ENCODE data around the gene WRNIP1.
A peak's percentile ranks its signal among the peaks of the same experiment; 100 is the strongest.
"Not testable (repeated sequence)": the region's sequence is repeated elsewhere in the genome, so short reads cannot be mapped to it uniquely, and the experiment has no call there.

WRNIP1 gene

DNA sequence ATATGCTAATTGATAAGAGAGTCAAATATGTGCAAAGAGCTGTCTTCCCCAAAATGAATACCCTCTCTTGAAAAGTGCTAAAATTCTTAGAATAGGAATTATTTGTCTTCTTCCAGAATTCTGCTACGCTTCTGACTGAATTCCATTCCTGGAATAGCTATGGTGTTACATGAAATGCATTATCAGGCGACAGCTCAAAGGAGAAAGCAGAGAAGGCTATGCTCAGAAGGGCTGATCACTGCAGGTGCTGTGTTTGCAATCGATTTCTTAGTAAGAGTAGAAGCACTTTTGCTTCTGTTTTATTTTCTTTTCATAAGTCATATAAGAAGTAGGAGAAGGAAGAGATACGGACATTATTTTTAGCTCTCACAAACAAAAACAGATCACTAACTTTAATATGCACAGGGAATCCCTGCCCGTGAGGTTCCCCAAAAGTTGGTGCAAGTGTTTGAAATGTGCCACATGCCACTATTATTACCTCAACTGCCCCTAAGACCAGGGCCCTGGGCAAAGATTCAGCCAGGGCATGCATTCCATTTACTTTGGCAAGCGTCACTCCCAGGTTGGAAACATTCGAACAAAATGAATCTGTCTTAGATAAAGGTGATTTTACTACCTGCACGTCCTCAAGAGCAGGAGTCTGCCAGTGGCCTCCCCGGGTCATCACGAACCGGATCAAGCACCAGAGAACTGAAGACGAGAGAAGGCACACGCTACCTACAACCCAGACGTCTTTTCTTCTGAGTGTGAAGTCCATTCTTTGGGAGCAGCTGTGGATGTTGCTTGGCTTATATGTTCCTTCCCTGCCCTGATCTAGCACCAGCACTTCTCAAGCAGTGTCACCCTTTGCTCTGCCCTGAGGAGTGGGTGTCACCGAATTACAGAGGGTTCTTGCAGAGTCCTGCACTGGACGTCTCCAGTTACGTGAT, 21.6 kb upstream of the WRNIP1 start:
- no peak for DNase-seq

DNA sequence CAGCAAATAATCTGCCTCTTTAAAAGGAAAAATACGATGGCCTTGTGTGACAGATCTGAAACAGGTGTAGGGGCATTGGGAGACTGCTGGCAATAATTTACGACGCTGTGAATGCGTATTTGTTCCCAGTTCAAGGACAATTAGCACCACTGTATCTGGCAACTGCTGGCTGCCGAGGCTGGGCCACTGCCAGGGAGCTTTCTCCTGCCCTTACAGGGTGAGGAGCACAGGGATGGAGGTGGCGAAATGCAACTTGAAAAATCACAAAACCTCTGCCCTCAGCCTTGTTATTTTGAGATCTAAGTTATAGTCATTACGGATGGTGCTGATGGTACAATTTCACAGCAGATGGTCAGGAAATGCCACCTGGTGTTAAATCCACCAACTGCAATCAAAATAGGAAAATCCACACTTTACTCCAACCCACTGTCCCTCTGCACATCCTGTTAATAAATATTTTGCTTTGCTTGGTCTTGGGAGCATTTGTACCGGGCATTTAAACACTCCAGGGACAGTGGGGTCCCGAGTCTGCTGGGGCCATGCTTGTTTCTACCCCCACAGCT, 20.9 kb upstream of the WRNIP1 start:
- DNase-seq = no peak

DNA sequence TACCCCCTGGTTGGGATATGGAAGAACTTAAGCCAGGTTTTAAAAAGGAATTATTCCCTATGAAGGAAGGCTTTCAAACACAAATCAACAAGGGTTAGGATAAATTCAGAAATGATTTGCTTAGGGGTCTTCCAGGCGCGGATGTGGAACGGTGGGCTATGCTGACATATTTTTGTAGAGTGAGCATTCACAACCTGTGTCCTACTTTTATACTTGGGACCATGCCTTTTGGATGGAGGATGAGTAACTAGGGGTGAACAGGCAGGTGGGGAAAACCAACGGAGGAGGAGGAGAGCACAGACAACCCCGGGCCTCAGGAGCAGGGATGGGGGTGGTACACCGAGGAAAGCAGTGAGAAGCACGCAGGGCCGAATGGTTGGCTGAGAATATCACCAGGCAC, 20.4 kb upstream of the WRNIP1 start:
- DNase-seq = no peak

DNA sequence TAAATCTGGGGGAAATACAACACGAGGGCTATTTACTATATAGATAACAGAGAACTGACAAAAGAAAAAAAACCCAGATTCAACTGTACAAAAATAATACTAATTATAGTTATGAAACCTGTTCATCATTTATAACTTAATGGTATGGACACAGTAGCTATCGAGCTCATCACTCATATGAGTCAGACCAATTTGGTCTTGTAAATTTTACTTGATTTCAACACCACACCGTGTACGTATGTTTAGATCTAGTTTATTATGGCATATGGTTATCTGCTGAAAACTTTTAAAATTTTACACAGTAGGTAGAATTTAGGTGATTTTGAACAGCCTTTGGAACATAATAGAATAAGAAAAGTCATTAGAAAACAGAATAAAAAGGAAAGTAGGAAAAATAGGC, 19.9 kb upstream of the WRNIP1 start:
- DNase-seq = no peak

DNA sequence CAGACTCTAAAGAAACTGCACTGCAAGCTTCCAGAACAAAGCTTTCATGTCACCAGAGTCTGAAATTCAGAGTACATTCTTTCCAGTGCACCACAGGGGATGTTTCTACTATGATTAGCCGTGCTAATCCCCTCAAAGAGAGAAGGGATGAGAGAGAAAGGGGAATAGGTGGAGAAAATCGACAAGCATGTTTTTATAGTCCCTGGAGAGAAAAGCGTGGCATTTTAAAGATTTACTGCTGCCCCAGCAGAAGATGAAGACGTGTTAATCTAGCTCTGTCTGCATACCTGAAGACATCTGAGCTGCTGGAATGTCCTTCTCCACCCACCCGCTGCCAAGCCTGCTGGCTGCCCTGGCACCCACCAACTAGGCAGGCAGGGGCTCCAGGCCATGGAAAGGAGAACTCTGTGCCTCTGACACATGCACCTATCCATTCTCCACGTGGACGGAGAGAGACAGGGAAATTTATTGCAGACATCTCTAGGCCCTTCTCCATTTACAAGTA, 18.6 kb upstream of the WRNIP1 start:
- no peak for DNase-seq

DNA sequence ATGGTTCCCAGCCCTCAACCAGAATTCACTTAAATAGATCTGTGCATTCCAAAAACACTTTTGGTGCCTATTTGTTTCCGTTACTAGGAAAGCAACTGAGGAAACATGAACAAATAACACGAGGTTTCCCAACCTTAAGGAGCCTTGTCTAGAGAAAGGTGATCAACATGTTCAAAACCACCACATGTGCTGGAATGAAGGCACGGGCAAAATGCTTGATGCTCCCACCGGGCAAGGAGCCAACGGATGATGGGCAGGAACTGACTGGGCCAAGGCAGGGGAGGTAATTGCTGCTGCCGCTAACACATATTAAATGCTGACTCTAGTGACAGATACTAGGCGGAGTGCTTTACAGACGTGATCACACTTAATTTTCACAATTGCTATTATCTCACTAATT, 17.0 kb upstream of the WRNIP1 start:
- no peak for DNase-seq

DNA sequence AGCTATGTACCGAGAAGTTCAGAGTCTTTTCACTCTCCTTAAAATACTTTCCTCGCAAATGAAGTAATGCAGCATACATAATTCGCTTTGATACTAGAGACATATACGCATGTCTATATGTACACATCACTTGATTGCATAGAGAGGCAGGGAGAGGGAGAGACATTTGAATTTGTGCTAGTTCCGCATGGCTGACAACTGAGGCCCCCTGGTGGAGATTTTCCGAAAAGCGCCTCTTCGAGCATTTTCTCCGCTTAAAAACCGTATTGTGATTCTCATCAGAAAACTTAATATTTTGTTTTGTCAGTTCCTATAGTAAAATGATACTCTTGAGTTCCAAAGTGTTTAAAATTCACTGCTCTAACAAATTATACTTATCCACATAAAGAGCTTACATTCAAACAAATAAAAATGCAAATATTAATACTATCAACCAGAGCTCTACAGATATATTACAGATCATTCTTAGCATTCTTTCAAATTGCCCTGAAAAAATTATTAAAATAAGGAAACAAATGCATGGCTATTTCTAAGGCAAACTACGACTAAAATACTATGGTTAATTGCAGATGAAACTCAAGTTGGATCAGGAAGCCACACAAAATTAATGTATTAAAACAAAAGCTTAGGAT, 15.1 kb upstream of the WRNIP1 start:
- DNase-seq = peak; percentile 72

DNA sequence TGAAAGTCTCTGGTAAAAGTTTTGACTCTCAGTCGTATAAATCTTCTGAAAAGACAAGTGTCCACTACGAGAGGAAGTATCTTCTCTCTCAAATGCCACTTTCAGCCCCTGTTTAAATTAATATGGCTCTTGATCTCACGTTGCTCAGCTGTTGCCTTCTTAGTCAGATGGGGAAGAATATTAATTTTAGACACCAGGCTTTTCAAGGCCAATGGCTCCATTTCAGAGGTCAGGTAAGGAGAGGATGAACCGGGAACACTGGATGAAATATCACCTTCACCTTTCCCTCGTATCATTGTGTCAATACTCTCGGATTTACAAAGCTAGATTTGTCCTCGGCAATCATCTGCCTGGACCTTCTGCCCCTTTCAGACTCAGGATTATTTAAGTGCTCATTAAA, 14.4 kb upstream of the WRNIP1 start, which contains the start of gene MYLK4:
TSS of gene MYLK4 (minus strand) at position 91 of the 400 bp plus-strand sequence. CDS start 1,628 bp downstream, outside the sequence.
- DNase-seq = no peak

DNA sequence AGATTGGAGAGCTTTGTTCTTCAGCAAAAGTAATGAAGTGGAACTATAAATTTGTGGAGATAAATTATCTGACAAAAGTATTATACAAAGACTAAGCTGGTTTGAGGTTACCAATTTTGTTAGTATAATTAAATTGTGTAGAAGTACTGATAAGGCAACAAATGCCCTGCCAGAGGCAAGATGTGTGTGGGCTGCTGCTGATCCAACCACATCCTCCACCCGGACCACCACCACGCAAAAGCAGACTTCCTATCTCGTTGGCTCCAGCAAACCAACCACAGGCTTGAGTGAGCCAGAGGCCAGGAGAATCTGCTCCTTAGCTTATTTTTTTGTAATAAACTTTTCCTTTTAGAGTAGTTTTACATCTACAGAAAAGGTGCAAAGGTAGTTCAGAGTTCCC, 13.3 kb upstream of the WRNIP1 start:
- no peak for DNase-seq

DNA sequence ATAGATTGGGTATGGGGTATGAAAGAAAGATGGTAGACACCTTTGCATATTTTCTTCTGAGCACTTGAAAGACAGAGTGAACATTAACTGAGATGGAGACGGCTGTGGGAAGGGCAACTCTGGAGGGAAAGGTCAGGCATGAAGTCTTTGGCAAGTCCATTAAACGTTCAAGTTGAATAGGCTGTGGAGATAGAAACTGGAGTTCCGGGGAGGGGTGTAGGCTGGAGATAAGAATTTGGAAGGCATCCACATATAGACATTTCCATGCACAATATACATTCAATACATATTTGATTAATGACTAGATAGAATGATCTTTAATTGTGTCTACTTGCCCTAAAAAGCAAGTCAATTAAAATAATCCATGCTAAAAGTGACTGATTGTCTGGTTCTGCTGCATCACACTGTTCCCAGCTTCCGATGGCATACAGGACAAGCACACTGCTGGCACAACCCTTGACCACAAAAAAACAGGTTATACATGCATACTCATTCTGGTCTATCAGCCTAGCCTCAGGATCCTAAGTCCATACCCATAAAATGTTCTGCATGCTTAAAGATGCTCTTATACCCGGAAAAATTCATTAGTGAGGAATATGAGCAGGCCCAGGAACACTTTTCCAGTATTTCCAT, 12.6 kb upstream of the WRNIP1 start:
- DNase-seq = no peak

DNA sequence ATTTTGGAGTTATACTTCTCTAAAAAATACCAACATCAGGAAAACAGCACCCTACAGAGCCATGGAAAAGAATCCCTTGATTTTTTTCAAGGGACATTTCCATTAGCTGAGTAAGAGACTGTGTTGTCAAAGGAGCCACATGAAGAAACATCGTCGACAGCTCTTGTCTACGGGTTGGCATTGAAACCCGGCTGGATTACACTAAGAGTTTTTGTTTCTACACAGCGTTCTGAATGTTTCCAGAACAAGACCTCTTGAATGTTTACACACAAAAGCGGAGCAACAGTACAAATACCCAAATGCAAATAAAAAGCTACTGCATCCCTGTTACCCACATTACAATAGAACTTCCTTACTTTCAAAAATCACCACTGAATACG, 12.1 kb upstream of the WRNIP1 start:
- no peak for DNase-seq

DNA sequence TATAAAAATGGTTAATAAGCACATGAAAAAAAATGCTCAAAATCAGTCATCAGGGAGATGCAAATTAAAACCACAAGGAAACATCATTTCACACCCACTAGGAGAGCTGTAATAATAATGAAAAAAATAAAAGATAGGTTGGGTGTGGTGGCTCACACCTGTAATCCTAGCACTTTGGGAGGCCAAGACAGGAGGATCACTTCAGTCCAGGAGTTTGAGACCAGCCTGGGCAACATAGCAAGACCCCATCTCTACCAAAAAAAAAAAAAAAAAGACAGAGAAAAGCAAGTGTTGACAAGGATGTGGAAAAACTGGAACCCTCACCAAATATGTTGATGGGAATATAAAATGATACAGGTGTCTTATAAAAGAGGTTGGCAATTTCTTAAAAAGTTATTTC, 11.4 kb upstream of the WRNIP1 start:
- no peak for DNase-seq

DNA sequence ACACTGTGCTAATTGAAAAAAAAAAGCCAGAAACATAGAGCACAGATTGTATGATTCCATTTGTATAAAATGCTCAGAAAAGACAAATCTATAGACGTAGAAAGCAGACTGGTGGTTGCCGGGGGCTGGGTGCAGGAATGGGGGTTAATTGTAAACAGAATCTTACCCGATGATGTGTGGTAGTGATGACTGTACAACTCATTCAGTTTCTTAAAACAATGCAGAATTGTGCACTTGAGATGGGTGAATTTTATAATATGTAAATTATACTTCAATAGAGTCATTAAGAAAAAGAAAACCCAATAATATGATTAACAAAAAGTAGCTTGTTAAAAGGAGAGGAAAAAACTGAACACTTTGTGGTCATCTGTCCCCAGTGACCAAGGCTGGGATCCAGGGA, 10.8 kb upstream of the WRNIP1 start:
- DNase-seq = no peak

DNA sequence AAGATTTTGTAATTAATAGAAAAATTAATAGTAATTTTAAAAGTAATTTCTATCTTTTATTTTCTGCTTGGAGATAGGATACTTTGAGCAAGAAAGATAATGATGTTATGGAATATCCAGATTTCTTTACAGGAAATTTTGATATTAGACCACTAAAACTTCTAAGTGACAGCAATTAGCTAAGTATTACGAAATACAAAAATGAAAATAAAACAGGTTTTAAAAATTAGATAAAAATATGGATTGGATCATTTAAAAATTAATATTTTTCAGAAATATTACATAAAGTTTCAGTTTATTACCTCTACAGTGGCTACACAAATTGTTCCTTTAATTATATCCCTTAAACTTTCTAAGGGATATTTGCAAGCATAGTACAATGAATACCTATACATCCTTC, 10.3 kb upstream of the WRNIP1 start:
- no peak for DNase-seq

DNA sequence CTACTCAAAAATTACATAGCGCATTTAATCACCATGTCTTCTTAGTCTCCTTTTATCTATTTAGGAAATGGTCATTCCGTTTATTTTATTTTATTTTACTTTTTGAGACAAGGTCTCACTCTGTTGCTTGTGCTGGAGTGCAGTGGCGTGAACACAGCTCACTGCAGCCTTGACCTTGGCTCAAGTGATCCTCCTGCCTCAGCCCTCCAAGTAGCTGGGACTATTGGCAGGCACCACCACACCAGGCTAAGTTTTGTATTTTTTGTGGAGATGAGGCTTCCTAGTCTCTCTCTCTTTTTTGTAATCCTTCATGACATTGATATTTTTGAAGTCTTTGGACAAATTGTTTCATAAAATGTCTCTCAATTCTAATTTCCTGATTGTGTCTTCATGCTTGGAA, 9.7 kb upstream of the WRNIP1 start:
- no peak for DNase-seq

DNA sequence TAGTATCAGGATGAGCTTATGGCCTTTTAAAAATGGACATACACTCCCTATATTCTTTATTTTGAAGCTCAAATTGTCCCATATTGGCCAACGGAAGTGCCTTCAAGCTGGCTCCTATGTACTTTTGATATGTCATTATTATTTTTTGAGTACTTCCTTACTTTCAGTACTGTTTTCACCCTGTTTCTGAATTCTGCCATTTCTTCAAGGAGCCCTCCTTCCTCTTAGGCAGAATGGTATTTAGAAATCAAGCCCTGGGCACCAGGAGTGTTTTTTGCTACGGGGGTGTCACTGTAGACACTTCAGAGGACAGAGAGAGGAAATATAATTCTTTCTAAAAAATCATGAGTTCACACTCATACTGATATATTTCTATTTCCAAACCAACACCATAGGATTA, 9.0 kb upstream of the WRNIP1 start:
- DNase-seq = no peak

DNA sequence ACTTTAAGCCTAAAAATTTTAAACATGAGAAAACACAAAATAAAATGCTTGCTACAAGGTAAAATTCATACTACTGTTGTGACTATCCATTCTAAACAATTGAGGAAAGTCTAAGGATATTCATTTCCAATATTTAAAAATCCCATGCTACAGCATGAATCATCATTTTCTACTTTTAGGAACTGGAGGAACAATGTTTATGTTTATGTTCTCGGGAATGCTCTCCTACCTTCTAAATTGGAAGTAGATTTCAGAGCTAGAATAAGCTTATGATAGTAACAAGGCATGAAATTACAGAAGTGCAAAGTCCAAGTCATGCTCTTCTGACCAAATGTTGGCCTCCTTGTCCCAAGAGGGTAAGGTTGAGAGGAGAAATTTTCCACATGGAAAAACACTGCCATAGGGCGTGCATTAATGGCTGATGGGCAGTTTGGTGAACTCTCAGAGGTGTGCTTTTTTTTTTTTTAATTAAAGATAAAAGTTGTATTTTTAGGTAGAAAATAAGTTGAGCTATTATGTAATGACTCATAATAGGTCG, 8.4 kb upstream of the WRNIP1 start:
- no peak for DNase-seq

DNA sequence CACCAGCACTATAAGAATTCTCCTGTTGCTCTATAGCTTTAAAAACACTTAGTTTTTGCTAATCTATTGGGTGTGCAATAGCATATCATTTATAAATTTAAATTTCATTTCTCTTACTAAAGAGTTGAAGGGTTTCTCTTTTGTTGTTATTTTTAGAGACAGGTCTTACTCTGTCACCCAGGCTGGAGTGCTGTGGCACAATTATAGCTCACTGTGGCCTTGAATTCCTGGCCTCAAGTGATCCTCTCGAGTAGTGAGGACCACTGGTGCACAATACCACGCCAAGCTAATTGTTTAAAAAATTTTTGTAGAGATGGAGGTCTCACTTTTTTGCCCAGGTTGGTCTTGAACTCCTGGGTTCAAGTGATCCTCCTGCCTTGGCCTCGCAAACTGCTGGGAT, 6.2 kb upstream of the WRNIP1 start:
- no peak for DNase-seq

DNA sequence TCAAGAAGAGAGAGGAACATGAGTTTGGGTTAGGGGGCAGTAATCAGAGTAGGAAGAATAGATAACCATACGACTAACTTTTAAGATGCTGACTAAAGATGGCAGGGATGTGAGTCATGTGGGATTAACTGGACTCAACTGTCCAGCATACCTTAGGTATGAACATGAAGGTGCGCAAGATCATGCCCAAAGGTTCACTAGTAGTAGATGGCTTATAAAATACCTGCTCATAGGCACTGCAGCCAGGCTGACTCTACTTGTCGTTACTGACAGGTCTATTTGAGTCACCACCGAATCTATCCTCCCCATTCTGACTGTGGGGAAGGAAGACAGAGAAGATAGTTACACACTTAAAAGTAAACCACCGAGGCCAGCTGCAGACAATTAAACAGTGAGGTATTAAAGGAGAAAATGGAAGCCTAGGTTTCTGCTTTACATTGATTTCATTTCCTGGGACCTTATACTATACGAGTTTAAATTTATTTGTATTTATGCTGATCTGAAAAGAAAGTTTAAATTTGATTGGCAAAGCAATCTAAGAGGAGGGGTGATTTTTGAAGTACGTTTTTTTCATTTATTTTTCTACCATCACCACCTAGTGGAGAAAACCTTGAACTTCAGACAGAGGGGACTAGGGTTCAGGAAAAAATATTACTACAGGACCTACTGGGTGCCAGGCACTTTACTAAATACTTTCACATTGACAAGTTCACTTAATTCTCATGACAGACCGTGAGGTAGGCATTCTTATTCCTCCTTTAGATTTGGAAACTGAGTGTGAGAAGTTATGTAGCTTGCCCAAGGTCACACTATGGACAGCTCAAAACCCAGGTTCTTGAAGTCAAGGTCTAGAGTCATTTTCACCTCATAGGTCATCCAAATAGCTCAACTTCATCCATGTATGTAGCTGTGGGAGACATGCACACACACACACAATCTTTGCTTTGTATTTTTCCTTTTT, 4.0 kb upstream of the WRNIP1 start:
- DNase-seq = no peak

DNA sequence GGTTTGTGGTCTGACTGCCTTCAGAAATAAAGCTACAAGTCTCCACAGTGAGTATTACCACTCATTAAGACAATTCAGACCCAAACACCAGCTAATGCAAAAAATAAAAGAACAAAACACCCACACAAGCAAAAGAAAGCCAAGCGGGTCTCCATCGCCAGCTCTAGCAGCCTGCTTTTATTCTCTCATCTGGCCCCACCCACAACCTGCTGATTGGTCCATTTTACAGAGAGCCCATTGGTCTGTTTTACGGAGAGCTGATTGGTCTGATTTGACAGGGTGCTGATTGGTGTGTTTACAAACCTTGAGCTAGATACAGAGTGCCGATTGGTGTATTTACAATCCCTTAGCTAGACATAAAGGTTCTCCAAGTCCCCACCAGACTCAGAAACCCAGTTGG, 2.3 kb upstream of the WRNIP1 start:
- DNase-seq = not testable (repeated sequence)

DNA sequence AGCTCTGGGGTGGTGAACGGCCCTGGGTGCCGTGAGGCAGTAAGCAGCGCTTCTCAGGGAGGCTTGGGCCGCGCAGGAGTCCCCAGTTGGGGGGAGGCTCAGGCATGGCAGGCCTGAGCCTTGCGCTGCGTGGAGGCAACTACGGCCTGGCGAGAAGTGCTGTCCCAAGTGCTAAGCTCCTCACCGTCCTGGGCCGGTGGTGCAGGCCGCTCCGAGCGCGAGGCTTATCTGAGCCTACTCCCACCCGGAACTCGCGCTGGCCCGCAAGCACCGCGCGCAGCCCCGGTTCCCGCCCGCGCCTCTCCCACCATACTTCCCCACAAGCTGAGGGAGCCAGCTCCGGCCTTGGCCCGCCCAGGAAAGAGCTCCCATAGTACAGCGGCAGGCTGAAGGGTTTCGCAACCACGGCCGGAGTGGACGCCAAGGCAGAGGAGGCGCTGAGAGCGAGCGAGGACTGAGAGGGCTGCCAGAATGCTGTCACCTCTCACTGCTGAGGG, 1.8 kb upstream of the WRNIP1 start:
- DNase-seq = no peak

All from stimulated activated CD4-positive, alpha-beta T cell treated with anti-CD3 and anti-CD28 coated beads, Interleukin-4, amount 100 ng/mL, for 24 hours (primary cell).